H7 (cell line): Measurements from ENCODE around the gene PDZRN4. TPM values are rescaled to one million over a fixed set of nuclear protein-coding genes. Genes with fewer than 3 reads are reported as not detected.
"Not testable (repeated sequence)": the region's sequence is repeated elsewhere in the genome, so short reads cannot be mapped to it uniquely, and the experiment has no call there.

Source experiments
- DNase-seq: peaks from one replicate; pipeline ENCODE4 v3.0.0; 2012
- H3K27me3 ChIP-seq: 2 replicates; pipeline ENCODE4 v1.6.0; 2011; ENCODE audit warnings: mild to moderate bottlenecking, low read length; ENCODE audit not compliant: control insufficient read depth, insufficient read depth
- H3K36me3 ChIP-seq: replicated peaks from 2 replicates; pipeline ENCODE4 v1.5.1; 2011; ENCODE audit warnings: low read length; ENCODE audit not compliant: control insufficient read depth, insufficient read depth
- H3K4me3 ChIP-seq: 2 replicates; pipeline ENCODE4 v1.5.1; 2011; ENCODE audit warnings: low read depth, mild to moderate bottlenecking, control low read depth, low read length, moderate library complexity; ENCODE audit not compliant: insufficient read depth
- total RNA-seq: library from RNA; depleted of rRNA; stranded (reverse); fragments of >200 nt; shearing (Covaris generic); gene quantifications from 2 replicates; pipeline ENCODE4 v1.2.3, GENCODE V29; 2014

PDZRN4 gene
- total RNA-seq, 1 experiment from 2014 or later: 0.17 TPM

DNA sequence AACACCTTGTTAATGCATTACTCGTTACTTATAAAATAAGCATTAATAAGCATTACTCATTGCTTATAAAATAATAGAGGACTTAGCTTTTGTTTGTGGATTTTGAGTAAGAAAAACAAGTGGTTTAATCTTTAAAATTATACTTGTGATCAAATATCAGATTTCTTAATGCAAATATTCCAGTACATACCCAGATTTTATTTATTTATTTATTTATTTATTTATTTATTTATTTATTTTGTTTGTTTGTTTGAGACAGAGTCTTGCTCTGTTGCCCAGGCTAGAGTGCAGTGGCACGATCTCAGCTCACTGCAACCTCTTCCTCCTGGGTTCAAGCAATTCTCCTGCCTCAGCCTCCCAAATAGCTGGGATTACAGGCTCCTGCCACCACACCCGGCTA is 3.4 kb downstream of the PDZRN4 start:
- not testable (repeated sequence) for DNase-seq, H3K36me3 ChIP-seq, H3K4me3 ChIP-seq
- H3K27me3 ChIP-seq: peaks cover 39% of the 10 kb centered on the region

DNA sequence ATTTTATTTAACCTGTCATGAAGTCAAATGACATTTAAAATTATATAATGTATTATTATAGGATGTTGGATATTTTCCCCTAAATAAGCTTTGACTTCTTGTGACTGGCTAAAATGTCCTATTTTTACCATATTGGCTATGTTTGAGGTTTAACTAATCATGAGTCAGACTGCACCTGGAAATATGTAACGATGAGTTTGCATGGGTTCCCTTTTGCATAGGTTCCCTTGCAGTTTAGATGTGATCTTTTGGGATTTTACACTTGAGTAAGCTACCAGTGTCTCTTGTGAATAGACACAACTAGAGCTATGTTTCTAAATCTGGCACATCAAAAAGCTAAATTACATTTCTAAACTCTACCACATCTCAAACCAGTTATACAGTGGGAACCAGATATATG is 5.2 kb downstream of the PDZRN4 start:
- peaks cover 23% of the 10 kb centered on the region for H3K27me3 ChIP-seq

DNA sequence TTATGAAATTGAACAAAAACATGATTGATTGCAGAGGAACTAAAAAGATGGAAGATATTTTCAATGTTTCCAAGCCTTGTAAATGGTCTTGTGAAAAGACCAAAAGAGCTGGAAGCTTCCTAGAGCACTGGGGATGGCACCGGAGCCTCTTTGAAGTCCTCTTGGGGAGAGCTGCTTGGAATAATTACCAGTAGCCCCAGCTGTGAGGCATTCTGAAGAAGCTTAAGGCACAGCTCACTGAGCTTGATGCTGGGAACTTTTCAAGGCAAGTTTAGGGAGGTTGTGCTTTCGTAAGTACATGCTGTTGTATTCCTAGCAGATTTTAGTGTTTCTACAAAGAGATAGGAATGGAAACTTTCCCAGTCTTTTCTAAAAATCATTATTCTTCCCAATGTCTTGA is 13.9 kb downstream of the PDZRN4 start:
- Histone ChIP-seq H3K27me3 (no peaks in the 10 kb centered on the region), H3K4me3 (no peak overlapping the region), H3K36me3 (no peaks in the 10 kb centered on the region)
- DNase-seq: no peak

More for the DNA sequence above, 5.2 kb downstream of the PDZRN4 start:
- Histone ChIP-seq H3K4me3 (no peak overlapping the region), H3K36me3 (no peaks in the 10 kb centered on the region)
- DNase-seq: no peak

DNA sequence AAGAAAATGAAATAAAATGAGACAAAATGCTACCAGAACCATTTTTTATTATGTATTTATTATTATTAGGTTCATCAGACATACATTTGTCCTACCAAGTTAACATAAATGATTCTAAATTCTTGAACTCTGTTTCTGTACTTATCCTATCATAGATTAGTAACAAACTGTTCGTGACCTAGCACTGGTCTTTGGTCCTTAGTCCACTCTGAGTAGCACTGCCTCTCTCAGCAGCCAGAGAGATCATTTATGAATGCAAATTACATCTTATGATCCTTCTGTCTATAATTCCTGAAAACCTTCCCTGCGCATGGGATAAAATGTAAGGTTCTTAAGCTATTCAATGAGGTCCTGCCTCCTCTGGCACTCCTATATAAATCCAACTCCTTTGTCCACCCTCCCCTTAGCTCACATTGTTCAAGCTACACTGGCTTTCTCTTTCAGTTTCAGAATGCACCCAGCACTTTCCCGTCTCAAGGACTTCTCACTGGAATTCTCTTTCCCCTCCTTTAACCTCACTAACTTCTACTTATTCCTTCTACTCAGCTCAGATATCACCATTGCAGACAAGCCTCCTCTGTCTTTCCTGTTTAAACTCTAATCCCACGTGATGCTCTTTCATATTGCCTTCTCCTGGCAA is 17.1 kb downstream of the PDZRN4 start:
- Histone ChIP-seq H3K4me3 (no peak overlapping the region), H3K27me3 (no peaks in the 10 kb centered on the region), H3K36me3 (no peaks in the 10 kb centered on the region)
- no peak for DNase-seq

DNA sequence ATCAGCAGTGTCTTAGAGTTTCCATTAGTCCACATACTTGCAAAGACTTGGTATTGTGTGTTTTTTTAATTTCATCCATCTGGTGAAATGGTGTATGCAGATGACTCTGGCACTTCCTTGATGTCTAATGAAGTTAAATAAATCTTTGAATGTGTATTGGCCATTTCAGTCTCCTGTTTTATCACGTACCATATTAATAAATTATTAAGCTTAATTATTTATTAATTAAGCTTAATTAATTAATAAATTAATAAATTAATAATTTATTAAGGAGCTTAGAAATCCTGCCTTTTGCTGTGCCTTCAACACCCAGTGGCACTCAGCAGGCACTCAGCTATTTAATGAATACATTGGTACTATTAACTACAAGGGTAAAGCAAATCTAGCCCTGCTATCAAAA is 18.2 kb downstream of the PDZRN4 start:
- no peaks in the 10 kb centered on the region for H3K36me3 ChIP-seq
- DNase-seq: no peak
- H3K27me3 ChIP-seq: no peaks in the 10 kb centered on the region
- H3K4me3 ChIP-seq: no peak overlapping the region

DNA sequence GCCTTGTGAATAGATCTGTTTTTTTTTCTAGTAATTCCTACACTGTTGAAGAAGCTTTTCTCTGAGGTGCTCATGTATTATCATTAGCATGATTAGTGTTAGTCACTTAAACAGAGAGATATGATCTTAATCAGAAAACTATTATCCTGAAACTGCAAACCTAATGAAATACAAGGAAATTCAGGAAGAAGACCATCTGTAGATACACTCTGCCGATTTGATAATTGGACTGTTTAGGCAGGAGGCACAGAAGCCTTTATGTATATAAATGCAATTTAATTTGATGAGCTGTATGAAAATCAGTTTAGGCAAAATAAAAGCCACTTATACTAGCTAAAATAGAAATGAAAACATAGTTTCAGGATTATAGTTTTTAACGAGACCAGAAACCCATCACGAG is 23.3 kb downstream of the PDZRN4 start:
- Histone ChIP-seq H3K4me3 (no peak overlapping the region), H3K27me3 (no peaks in the 10 kb centered on the region), H3K36me3 (no peaks in the 10 kb centered on the region)
- no peak for DNase-seq

DNA sequence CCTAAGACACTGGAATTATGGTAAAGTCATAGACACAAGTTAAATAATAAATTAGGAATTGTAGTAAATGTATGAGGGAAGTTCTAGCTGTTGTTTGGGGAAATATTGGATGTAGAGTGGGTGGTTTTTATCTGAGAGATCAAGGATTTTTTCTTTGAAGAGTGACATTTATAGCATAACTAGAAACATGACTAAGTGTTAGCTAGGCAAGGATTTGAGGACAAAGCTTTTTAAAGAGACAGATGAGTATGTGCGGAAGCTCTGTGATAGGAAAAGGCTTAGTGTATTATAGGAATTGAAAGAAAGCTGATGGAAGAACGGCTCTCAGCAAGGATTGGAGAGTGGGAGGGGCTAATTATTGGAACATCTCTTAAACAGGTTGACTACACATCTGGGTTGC is 24.5 kb downstream of the PDZRN4 start:
- Histone ChIP-seq H3K27me3 (no peaks in the 10 kb centered on the region), H3K4me3 (no peak overlapping the region), H3K36me3 (no peaks in the 10 kb centered on the region)
- DNase-seq: no peak

DNA sequence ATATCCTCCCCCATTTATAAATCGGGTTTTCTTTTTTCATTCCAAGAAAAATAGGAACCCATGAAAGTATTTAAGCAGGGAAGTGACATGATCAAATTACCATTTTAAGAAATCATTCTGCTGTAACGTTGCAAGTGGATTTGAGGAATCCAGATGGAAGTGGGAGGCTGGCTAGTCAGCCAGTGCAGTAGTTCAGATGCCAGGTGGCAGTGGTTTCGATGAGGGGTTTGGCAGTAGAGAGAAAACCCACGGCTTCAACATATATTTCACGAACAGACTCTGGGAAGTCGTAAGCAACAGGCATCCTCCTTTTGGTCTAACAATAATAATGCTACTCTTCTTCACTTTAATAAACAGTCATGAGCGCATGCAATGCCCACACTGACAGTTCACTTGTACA is 25.0 kb downstream of the PDZRN4 start:
- DNase-seq: no peak
- Histone ChIP-seq H3K36me3 (no peaks in the 10 kb centered on the region), H3K4me3 (no peak overlapping the region)

DNA sequence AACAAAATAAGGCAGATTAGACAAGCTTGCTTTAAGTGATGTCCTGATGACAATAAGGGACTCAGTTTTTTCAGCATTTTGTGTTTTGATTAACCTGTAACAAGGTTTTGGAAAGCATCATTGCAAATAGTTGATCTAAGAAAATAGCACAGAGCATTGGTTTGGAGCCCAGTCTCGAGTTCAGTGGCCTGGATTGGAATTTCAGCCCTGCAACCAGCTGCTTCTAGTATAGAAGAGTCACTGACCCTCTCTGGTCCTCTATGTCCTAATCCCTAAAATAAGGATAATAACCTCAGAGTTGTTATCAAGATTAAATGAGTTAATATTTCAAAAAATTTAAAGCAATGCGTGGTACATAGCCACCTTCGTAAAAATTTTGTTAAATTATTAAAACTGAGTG is 25.5 kb downstream of the PDZRN4 start:
- no peak for DNase-seq
- H3K27me3 ChIP-seq: no peaks in the 10 kb centered on the region

More for the DNA sequence above, 25.0 kb downstream of the PDZRN4 start:
- H3K27me3 ChIP-seq: no peaks in the 10 kb centered on the region

DNA sequence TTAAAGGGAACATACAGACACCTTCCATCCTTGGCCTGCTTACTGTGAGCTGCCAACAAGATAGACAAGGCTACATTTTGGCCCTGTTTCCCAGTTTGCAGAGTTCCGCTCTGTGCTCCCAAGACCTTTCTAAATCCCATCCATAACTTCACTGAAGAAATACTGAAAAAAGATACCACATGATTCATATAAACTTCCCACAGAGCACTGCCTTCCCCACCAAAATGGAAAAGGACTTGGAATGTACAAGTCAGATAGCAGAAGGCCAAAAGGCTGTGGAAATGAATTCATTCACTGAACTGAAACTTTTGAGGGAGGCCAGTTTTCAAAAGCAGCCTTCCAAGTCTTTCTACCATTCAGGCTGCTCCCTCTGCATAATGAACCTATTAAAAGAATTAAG is 29.6 kb downstream of the PDZRN4 start:
- no peaks in the 10 kb centered on the region for H3K36me3 ChIP-seq
- DNase-seq: no peak
- H3K4me3 ChIP-seq: no peak overlapping the region
- no peaks in the 10 kb centered on the region for H3K27me3 ChIP-seq

More for the DNA sequence above, 25.5 kb downstream of the PDZRN4 start:
- no peak overlapping the region for H3K4me3 ChIP-seq
- no peaks in the 10 kb centered on the region for H3K36me3 ChIP-seq

DNA sequence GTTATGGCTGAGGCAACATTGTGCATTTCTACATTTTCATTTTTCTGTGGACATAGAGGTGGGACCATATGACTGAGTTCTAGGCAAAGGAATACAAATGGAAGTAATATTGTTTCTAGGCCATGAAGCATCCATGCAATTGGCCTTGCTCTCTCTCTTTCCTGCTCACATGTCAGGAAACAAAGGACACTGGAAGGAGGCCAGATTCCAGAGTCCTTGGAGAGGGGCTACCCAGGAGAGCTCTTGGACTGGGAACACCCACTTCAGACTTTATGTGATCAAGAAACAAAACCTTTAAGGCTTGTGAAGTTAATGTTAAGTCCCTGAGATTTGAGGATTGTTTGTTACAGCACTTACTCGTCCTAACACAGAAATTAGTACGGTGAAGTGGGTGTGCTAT is 32.8 kb downstream of the PDZRN4 start:
- no peak for DNase-seq
- Histone ChIP-seq H3K27me3 (no peaks in the 10 kb centered on the region), H3K4me3 (no peak overlapping the region), H3K36me3 (no peaks in the 10 kb centered on the region)

DNA sequence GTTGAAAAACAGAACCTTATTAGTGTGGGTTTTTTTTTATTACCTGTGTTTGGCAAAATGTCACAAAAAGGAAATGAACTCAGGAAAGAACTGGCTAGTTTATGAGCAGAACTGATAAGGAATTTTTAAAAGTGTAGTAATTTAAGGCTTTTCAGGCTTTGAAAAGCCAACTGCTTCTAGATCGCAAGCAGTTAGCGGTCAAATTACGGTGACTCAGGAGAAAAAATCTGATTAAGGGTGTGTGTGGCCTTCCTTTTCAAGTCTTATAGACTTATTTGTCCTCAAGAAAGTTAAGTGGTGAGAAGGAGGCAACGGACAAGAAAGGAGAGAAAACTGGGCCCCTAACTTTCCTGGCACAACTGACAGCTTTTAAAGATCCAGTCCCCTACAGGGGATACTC is 33.4 kb downstream of the PDZRN4 start:
- no peak for DNase-seq

DNA sequence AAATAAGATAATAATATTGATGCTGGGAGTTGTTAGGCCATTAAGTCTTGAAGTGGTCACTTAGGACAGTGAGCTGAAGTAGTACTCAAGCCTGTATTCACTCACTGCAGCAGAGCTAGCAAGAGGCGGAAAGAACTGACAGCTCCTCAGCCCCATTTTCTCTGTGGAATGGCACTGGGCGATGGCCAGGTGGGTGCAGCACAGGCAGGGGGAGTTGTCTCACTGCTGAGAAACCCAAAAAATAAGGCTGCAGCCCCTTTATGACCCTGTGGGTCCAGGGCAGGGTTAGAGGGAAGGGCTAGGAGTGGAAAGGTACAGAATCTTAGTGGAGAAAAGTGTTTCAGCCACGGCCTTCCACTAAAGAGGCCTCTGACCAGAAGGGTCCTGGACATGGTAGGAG is 35.5 kb downstream of the PDZRN4 start:
- no peak for DNase-seq
- Histone ChIP-seq H3K4me3 (no peak overlapping the region), H3K27me3 (no peaks in the 10 kb centered on the region), H3K36me3 (no peaks in the 10 kb centered on the region)

More for the DNA sequence above, 33.4 kb downstream of the PDZRN4 start:
- H3K36me3 ChIP-seq: no peaks in the 10 kb centered on the region
- no peaks in the 10 kb centered on the region for H3K27me3 ChIP-seq
- H3K4me3 ChIP-seq: no peak overlapping the region

DNA sequence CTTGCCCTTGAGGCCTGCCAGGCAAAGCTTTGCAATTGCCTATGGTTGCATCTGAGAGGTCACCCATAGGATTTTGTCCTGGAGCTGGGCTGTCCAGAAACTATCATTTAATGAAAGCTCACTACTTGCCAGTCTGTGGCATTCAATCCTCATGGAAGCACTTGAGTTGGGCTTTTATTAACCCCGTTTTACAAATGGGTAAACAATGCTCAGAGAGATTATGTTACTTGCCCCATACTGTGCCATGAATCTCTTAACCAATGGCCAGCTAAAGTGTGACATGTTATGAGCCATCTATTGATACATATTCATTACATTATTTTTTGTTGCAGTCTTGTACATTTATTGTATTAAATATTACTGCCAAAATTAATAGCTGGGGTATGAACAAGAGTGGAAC is 35.9 kb downstream of the PDZRN4 start:
- no peaks in the 10 kb centered on the region for H3K36me3 ChIP-seq
- DNase-seq: no peak
- no peaks in the 10 kb centered on the region for H3K27me3 ChIP-seq
- H3K4me3 ChIP-seq: no peak overlapping the region

DNA sequence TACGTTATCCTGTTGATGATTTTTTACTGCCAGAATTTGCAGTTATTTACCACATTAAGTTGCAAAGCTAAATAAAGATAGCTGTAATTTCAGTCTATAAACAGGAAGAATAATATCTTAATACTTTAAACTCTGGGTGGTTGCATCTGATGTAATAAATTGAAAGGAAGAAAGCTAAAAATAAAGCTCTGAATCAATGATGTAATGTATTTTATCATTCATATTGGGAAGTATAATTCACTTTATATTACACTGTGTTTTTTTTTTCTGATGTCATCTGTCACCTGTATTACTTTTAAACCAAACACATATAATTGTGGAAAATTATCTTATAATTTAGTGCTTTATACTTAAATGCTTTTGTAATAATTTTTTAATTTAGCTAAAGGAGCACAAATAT is 37.1 kb downstream of the PDZRN4 start:
- H3K27me3 ChIP-seq: no peaks in the 10 kb centered on the region
- no peaks in the 10 kb centered on the region for H3K36me3 ChIP-seq
- no peak overlapping the region for H3K4me3 ChIP-seq
- DNase-seq: no peak
